GM23338 (cell line): Measurements from ENCODE around the gene LRBA. TPM values are rescaled to one million over a fixed set of nuclear protein-coding genes. Genes with fewer than 3 reads are reported as not detected.
"Not testable (repeated sequence)": the region's sequence is repeated elsewhere in the genome, so short reads cannot be mapped to it uniquely, and the experiment has no call there.

ENCODE experiments used
- ATAC-seq: fragments of 200-7000 bp; cut with Tn5 transposase; 3 replicates; pipeline ENCODE4 v1.9.1; 2020
- DNase-seq: peaks from one replicate; pipeline ENCODE4 v3.0.0-alpha.2; 2015; ENCODE audit warnings: low spot score
- H2AFZ ChIP-seq: fragments of 200-600 bp; sonication (generic); 2 replicates; pipeline ENCODE4 v1.8.0; 2016; ENCODE audit warnings: antibody characterized with exemption, mild to moderate bottlenecking, moderate library complexity
- H3F3A ChIP-seq: fragments of 200-600 bp; sonication (generic); replicated peaks from 2 replicates; pipeline ENCODE4 v1.8.0; 2017; ENCODE audit warnings: antibody characterized with exemption, mixed run types, low read depth
- H3K27ac ChIP-seq: fragments of 200-600 bp; sonication (generic); 2 replicates; pipeline ENCODE4 v1.6.1; 2016; ENCODE audit warnings: low read depth
- H3K27me3 ChIP-seq: fragments of 200-600 bp; sonication (generic); 2 replicates; pipeline ENCODE4 v1.8.0; 2016; ENCODE audit warnings: mild to moderate bottlenecking, mixed run types, moderate library complexity; ENCODE audit not compliant: insufficient read depth
- H3K36me3 ChIP-seq: fragments of 200-600 bp; sonication (generic); 2 replicates; pipeline ENCODE4 v1.8.0; 2016; ENCODE audit warnings: mild to moderate bottlenecking; ENCODE audit not compliant: insufficient read depth
- H3K4me1 ChIP-seq: fragments of 200-600 bp; sonication (generic); 2 replicates; pipeline ENCODE4 v1.8.0; 2016; ENCODE audit warnings: mild to moderate bottlenecking, moderate library complexity; ENCODE audit not compliant: insufficient read depth
- H3K4me2 ChIP-seq: fragments of 200-600 bp; sonication (generic); 2 replicates; pipeline ENCODE4 v1.7.1; 2017; ENCODE audit warnings: mixed run types
- H3K4me3 ChIP-seq: fragments of 200-600 bp; sonication (generic); 2 replicates; pipeline ENCODE4 v1.6.1; 2016; ENCODE audit warnings: mixed run types
- H3K79me2 ChIP-seq: fragments of 200-600 bp; sonication (generic); replicated peaks from 2 replicates; pipeline ENCODE4 v1.8.0; 2017; ENCODE audit warnings: mild to moderate bottlenecking; ENCODE audit not compliant: insufficient read depth
- H3K9me2 ChIP-seq: fragments of 200-600 bp; sonication (generic); 2 replicates; pipeline ENCODE4 v1.8.0; 2017; ENCODE audit not compliant: insufficient read depth
- H4K20me1 ChIP-seq: fragments of 200-600 bp; sonication (generic); replicated peaks from 2 replicates; pipeline ENCODE4 v1.8.0; 2017; ENCODE audit warnings: mild to moderate bottlenecking; ENCODE audit not compliant: insufficient read depth
- H3K27ac Mint-ChIP-seq: 2 replicates; pipeline ENCODE4 v1.8.0; 2020; ENCODE audit warnings: inconsistent platforms, mild to moderate bottlenecking, moderate library complexity, mixed read lengths
- H3K27me3 Mint-ChIP-seq: 3 replicates; pipeline ENCODE4 v1.8.0; 2022; ENCODE audit warnings: low read depth, mild to moderate bottlenecking, moderate library complexity, mixed read lengths, inconsistent platforms; ENCODE audit not compliant: insufficient read depth, poor library complexity
- H3K36me3 Mint-ChIP-seq: 3 replicates; pipeline ENCODE4 v1.8.0; 2021; ENCODE audit warnings: low read depth, mild to moderate bottlenecking, inconsistent platforms, moderate library complexity, mixed read lengths
- H3K4me1 Mint-ChIP-seq: 3 replicates; pipeline ENCODE4 v1.8.0; 2020; ENCODE audit warnings: mild to moderate bottlenecking, inconsistent platforms, mixed read lengths
- H3K4me3 Mint-ChIP-seq: 3 replicates; pipeline ENCODE4 v1.8.0; 2021; ENCODE audit warnings: moderate library complexity, mild to moderate bottlenecking, inconsistent platforms, mixed read lengths
- H3K9me3 Mint-ChIP-seq: 3 replicates; pipeline ENCODE4 v1.8.0; 2020; ENCODE audit warnings: moderate library complexity, mild to moderate bottlenecking, inconsistent platforms, mixed read lengths
- CREB1 ChIP-seq: fragments of 250-450 bp; sonication (Bioruptor Pico); IDR thresholded peaks from 2 replicates; pipeline ENCODE4 v1.5.0; 2020; ENCODE audit warnings: low read depth, mild to moderate bottlenecking, moderate library complexity
- EZH2 ChIP-seq: fragments of 200-600 bp; sonication (generic); IDR thresholded peaks from one replicate; pipeline ENCODE4 v1.8.0; 2017; ENCODE audit warnings: antibody characterized with exemption, mild to moderate bottlenecking, low read depth; ENCODE audit not compliant: unreplicated experiment
- EZH2phosphoT487 ChIP-seq: fragments of 200-600 bp; sonication (generic); IDR thresholded peaks from one replicate; pipeline ENCODE4 v1.8.1; 2018; ENCODE audit warnings: antibody characterized with exemption; ENCODE audit not compliant: unreplicated experiment
- STAT1 ChIP-seq: IDR thresholded peaks from one replicate; pipeline ENCODE4 v1.6.1; 2016; ENCODE audit warnings: antibody characterized with exemption; ENCODE audit not compliant: unreplicated experiment
- polyA plus RNA-seq: library from polyadenylated mRNA; unstranded; fragments of >200 nt; fragmentation: Nextera tagmentation; extraction: Ambion mirVana; gene quantifications from 2 replicates; pipeline ENCODE4 v1.2.1, GENCODE V29; 2016
- total RNA-seq: library from RNA; depleted of rRNA; stranded (reverse); fragments of >200 nt; shearing (Covaris generic); gene quantifications from 2 replicates; pipeline ENCODE4 v1.2.3, GENCODE V29; 2014
- TF ChIP-seq, protein P1 (sequence below): fragments of 250-450 bp; sonication (Bioruptor Pico); IDR thresholded peaks from 2 replicates; pipeline ENCODE4 v1.5.0; 2020; ENCODE audit warnings: mild to moderate bottlenecking, moderate library complexity
- TF ChIP-seq, protein P2 (sequence below), 2 experiments: fragments of 200-600 bp in 1 of 2; sonication (generic) in 1 of 2; conservative IDR thresholded peaks; 2 replicates each; pipeline versions ENCODE4 v1.5.1 to v1.6.1; 2016 to 2017; ENCODE audit warnings: antibody characterized with exemption in 2 of 2, low read depth in 2 of 2, mild to moderate bottlenecking in 2 of 2, moderate library complexity in 1 of 2
- TF ChIP-seq, protein P3 (sequence below): IDR thresholded peaks from 2 replicates; pipeline ENCODE4 v1.6.1; 2016; ENCODE audit warnings: antibody characterized with exemption

The LRBA gene
- total and polyA plus RNA-seq, 2 experiments from 2014 or later: 23.3 to 126 TPM

DNA sequence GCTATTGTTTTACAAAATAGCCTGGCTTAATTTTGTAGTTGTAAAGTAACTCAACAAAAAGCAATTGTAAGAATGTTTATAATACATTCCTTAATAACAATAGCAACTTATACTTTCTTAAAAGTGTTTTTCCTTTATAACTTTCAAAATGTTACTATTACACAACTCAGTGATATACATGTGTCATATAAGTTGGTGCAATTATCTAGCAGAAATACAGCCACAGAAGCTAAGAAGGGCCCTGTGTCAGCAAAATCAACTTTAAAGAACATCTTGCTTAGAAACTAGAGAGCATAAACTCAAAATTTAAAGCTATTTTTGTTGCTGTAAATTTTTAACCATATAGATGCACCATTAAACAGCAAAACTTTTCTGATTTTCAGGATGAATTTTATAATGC, 474.5 kb downstream of the LRBA start (continued):
- TF ChIP-seq, protein P1, sequence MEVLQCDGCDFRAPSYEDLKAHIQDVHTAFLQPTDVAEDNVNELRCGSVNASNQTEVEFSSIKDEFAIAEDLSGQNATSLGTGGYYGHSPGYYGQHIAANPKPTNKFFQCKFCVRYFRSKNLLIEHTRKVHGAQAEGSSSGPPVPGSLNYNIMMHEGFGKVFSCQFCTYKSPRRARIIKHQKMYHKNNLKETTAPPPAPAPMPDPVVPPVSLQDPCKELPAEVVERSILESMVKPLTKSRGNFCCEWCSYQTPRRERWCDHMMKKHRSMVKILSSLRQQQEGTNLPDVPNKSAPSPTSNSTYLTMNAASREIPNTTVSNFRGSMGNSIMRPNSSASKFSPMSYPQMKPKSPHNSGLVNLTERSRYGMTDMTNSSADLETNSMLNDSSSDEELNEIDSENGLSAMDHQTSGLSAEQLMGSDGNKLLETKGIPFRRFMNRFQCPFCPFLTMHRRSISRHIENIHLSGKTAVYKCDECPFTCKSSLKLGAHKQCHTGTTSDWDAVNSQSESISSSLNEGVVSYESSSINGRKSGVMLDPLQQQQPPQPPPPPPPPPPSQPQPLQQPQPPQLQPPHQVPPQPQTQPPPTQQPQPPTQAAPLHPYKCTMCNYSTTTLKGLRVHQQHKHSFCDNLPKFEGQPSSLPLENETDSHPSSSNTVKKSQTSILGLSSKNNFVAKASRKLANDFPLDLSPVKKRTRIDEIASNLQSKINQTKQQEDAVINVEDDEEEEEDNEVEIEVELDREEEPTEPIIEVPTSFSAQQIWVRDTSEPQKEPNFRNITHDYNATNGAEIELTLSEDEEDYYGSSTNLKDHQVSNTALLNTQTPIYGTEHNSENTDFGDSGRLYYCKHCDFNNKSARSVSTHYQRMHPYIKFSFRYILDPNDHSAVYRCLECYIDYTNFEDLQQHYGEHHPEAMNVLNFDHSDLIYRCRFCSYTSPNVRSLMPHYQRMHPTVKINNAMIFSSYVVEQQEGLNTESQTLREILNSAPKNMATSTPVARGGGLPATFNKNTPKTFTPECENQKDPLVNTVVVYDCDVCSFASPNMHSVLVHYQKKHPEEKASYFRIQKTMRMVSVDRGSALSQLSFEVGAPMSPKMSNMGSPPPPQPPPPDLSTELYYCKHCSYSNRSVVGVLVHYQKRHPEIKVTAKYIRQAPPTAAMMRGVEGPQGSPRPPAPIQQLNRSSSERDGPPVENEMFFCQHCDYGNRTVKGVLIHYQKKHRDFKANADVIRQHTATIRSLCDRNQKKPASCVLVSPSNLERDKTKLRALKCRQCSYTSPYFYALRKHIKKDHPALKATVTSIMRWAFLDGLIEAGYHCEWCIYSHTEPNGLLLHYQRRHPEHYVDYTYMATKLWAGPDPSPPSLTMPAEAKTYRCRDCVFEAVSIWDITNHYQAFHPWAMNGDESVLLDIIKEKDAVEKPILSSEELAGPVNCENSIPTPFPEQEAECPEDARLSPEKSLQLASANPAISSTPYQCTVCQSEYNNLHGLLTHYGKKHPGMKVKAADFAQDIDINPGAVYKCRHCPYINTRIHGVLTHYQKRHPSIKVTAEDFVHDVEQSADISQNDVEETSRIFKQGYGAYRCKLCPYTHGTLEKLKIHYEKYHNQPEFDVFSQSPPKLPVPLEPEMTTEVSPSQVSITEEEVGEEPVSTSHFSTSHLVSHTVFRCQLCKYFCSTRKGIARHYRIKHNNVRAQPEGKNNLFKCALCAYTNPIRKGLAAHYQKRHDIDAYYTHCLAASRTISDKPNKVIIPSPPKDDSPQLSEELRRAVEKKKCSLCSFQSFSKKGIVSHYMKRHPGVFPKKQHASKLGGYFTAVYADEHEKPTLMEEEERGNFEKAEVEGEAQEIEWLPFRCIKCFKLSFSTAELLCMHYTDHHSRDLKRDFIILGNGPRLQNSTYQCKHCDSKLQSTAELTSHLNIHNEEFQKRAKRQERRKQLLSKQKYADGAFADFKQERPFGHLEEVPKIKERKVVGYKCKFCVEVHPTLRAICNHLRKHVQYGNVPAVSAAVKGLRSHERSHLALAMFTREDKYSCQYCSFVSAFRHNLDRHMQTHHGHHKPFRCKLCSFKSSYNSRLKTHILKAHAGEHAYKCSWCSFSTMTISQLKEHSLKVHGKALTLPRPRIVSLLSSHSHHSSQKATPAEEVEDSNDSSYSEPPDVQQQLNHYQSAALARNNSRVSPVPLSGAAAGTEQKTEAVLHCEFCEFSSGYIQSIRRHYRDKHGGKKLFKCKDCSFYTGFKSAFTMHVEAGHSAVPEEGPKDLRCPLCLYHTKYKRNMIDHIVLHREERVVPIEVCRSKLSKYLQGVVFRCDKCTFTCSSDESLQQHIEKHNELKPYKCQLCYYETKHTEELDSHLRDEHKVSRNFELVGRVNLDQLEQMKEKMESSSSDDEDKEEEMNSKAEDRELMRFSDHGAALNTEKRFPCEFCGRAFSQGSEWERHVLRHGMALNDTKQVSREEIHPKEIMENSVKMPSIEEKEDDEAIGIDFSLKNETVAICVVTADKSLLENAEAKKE (CRISPR knock-in tag): no peak
- TF ChIP-seq EZH2: no peak
- TF ChIP-seq, protein P2, sequence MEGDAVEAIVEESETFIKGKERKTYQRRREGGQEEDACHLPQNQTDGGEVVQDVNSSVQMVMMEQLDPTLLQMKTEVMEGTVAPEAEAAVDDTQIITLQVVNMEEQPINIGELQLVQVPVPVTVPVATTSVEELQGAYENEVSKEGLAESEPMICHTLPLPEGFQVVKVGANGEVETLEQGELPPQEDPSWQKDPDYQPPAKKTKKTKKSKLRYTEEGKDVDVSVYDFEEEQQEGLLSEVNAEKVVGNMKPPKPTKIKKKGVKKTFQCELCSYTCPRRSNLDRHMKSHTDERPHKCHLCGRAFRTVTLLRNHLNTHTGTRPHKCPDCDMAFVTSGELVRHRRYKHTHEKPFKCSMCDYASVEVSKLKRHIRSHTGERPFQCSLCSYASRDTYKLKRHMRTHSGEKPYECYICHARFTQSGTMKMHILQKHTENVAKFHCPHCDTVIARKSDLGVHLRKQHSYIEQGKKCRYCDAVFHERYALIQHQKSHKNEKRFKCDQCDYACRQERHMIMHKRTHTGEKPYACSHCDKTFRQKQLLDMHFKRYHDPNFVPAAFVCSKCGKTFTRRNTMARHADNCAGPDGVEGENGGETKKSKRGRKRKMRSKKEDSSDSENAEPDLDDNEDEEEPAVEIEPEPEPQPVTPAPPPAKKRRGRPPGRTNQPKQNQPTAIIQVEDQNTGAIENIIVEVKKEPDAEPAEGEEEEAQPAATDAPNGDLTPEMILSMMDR (conservative IDR thresholded peaks at IDR 0.05; ENCODE audit: low read depth in 2 of 2): no peak
- TF ChIP-seq, protein P3, sequence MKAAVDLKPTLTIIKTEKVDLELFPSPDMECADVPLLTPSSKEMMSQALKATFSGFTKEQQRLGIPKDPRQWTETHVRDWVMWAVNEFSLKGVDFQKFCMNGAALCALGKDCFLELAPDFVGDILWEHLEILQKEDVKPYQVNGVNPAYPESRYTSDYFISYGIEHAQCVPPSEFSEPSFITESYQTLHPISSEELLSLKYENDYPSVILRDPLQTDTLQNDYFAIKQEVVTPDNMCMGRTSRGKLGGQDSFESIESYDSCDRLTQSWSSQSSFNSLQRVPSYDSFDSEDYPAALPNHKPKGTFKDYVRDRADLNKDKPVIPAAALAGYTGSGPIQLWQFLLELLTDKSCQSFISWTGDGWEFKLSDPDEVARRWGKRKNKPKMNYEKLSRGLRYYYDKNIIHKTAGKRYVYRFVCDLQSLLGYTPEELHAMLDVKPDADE: no peak
- no peak for TF ChIP-seq CREB1
- no peak for TF ChIP-seq EZH2phosphoT487
- TF ChIP-seq STAT1: no peak

DNA sequence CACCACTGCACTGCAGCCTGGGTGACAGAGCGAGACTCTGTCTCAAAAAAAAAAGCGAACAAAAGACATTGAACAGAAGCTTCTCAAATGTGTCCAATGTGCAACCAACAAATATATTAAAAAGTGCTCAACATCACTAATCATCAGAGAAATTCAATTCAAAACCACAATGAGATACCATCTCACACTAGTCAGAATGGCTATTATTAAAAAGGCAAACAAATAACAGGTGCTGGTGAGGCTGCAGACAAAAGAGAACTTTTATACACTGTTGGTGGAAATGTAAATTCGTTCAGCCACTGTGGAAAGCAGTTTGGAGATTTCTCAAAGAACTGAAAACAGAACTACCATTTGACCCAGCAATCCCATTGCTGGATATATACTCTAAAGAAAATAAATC, 477.2 kb downstream of the LRBA start:
- H3K4me1 ChIP-seq: peaks cover 27% of the 10 kb centered on the region
- not testable (repeated sequence) for H3K4me3 ChIP-seq, H3K36me3 Mint-ChIP-seq, H3K27ac ChIP-seq, H4K20me1 ChIP-seq, H3F3A ChIP-seq, DNase-seq, H3K4me3 Mint-ChIP-seq, H3K27me3 ChIP-seq, H3K27me3 Mint-ChIP-seq, ATAC-seq, H3K9me2 ChIP-seq, H3K4me2 ChIP-seq, H3K79me2 ChIP-seq, H2AFZ ChIP-seq, H3K27ac Mint-ChIP-seq, H3K9me3 Mint-ChIP-seq, H3K36me3 ChIP-seq
- H3K4me1 Mint-ChIP-seq: peaks cover 17% of the 10 kb centered on the region
